Endothelial cell of umbilical vein (primary cell): ENCODE data around the gene RPL9. TPM values are rescaled to one million over a fixed set of nuclear protein-coding genes. Genes with fewer than 3 reads are reported as not detected.

Experiments used
- BruUV-seq: library from RNA; stranded (reverse); fragments of 400-500 nt; replicated peaks from 2 replicates; lab custom pipeline; 2021; lab: Mats Ljungman, UMichigan
- CTCF ChIA-PET: fragments of 300-600, 350-600 bp; sonication (Branson Sonifier 250); formaldehyde crosslinking; loops from one replicate; lab custom pipeline; 2021; ENCODE audit warnings: antibody characterized with exemption, inconsistent platforms; lab: Charles Lee
- POLR2A ChIA-PET: fragments of 300-600, 350-600 bp; sonication (Branson Sonifier 250); formaldehyde crosslinking; loops from one replicate; lab custom pipeline; 2021; ENCODE audit warnings: antibody characterized with exemption, inconsistent platforms; lab: Charles Lee
- DNase-seq: peaks from one replicate; pipeline ENCODE4 v3.0.0-alpha.2; 2011; ENCODE audit warnings: low read depth, low spot score
- FAIRE-seq: peaks from 2 replicates; lab custom pipeline; 2011; peaks lifted over from hg19 to GRCh38; lab: Jason Lieb, UNC
- H2AFZ ChIP-seq: 2 replicates; pipeline ENCODE4 v1.6.0; 2012; ENCODE audit warnings: low read depth, low read length, control low read depth, inconsistent platforms
- H3K27ac ChIP-seq: 2 replicates; pipeline ENCODE4 v1.5.1; 2011; ENCODE audit warnings: low read depth, mild to moderate bottlenecking, control low read depth, low read length, moderate library complexity; ENCODE audit not compliant: insufficient read depth
- H3K27me3 ChIP-seq, 2 experiments: 2 replicates each; pipeline versions ENCODE4 v1.6.0 to v1.6.1; 2011; ENCODE audit warnings: low read length in 2 of 2, mixed read lengths in 1 of 2; ENCODE audit not compliant: control insufficient read depth in 2 of 2, insufficient read depth in 2 of 2
- H3K36me3 ChIP-seq, 2 experiments: 2 replicates in 1 of 2; 3 replicates in 1 of 2; pipeline ENCODE4 v1.5.1; 2011; ENCODE audit warnings: low read length in 2 of 2, mild to moderate bottlenecking in 1 of 2, moderate library complexity in 1 of 2; ENCODE audit not compliant: control insufficient read depth in 2 of 2, insufficient read depth in 2 of 2; ENCODE audit errors: extremely low read depth in 1 of 2
- H3K4me1 ChIP-seq: 3 replicates; pipeline ENCODE4 v1.5.1; 2011; ENCODE audit warnings: mild to moderate bottlenecking, low read length; ENCODE audit not compliant: control insufficient read depth, insufficient read depth; ENCODE audit errors: extremely low read depth
- H3K4me2 ChIP-seq: 2 replicates; pipeline ENCODE4 v1.6.1; 2011; ENCODE audit warnings: low read length, control low read depth, mixed read lengths; ENCODE audit not compliant: insufficient read depth
- H3K4me3 ChIP-seq, 3 experiments: fragments of 200-600 bp in 1 of 3; sonication (generic), shearing (Covaris generic) in 1 of 3; replicated peaks in 1 of 3; 2 replicates each; pipeline ENCODE4 v1.5.1; 2011 to 2016; ENCODE audit warnings: control low read depth in 3 of 3, low read length in 3 of 3, mild to moderate bottlenecking in 2 of 3, inconsistent platforms in 1 of 3, low read depth in 1 of 3, moderate library complexity in 1 of 3; ENCODE audit not compliant: insufficient read depth in 1 of 3
- H3K79me2 ChIP-seq: 2 replicates; pipeline ENCODE4 v1.6.0; 2012; ENCODE audit warnings: low read length, inconsistent platforms; ENCODE audit not compliant: control insufficient read depth, insufficient read depth
- H3K9ac ChIP-seq: replicated peaks from 2 replicates; pipeline ENCODE3; 2011; ENCODE audit warnings: low read length, control low read depth; ENCODE audit not compliant: insufficient read depth; ENCODE audit errors: extremely low read depth
- H3K9me1 ChIP-seq: replicated peaks from 3 replicates; pipeline ENCODE4 v1.6.0; 2011; ENCODE audit warnings: mild to moderate bottlenecking, low read length; ENCODE audit not compliant: control insufficient read depth, insufficient read depth; ENCODE audit errors: extremely low read depth
- H3K9me3 ChIP-seq: replicated peaks from 2 replicates; pipeline ENCODE4 v1.5.1; 2012; ENCODE audit warnings: low read length, inconsistent platforms; ENCODE audit not compliant: control insufficient read depth, insufficient read depth
- H4K20me1 ChIP-seq: replicated peaks from 2 replicates; pipeline ENCODE3; 2011; ENCODE audit warnings: mild to moderate bottlenecking, low read length; ENCODE audit not compliant: control insufficient read depth, insufficient read depth; ENCODE audit errors: extremely low read depth
- EZH2 ChIP-seq: IDR thresholded peaks from 2 replicates; pipeline ENCODE4 v1.6.1; 2012; ENCODE audit warnings: borderline replicate concordance, low read depth, mild to moderate bottlenecking, moderate library complexity, low read length, inconsistent platforms; ENCODE audit not compliant: severe bottlenecking
- FOS ChIP-seq: IDR thresholded peaks from 2 replicates; pipeline ENCODE4 v1.6.1; 2011; ENCODE audit warnings: mild to moderate bottlenecking, low read length, moderate library complexity, borderline replicate concordance; ENCODE audit not compliant: insufficient read depth
- JUN ChIP-seq: IDR thresholded peaks from 2 replicates; pipeline ENCODE4 v1.6.1; 2011; ENCODE audit warnings: borderline replicate concordance, low read depth; ENCODE audit not compliant: insufficient read length, insufficient read depth
- MYC ChIP-seq: IDR thresholded peaks from one replicate; pipeline ENCODE4 v1.6.1; 2011; ENCODE audit warnings: mild to moderate bottlenecking, low read depth, low read length
- POLR2A ChIP-seq: IDR thresholded peaks from 2 replicates; pipeline ENCODE4 v1.6.1; 2012; ENCODE audit warnings: low read depth, mild to moderate bottlenecking, control low read depth, low read length
- dilution Hi-C: fragments of 300-500 bp; cut with MboI; formaldehyde crosslinking; loops from one replicate; pipeline ENCODE4 v1.15.0; 2019; ENCODE audit warnings: low sequenced_read_pairs; ENCODE audit not compliant: extremely low pct_ligation_motif_present
- intact Hi-C: fragments of 100-400 bp; cut with micrococcal nuclease; formaldehyde crosslinking; loops from one replicate; pipeline ENCODE4 v1.10.0; 2022
- polyA plus RNA-seq, 4 experiments: library from polyadenylated mRNA; depleted of rRNA in 3 of 4; stranded (reverse) in 3 of 4; unstranded in 1 of 4; fragments of >200 nt; gene quantifications; 2 replicates each; pipeline versions ENCODE4 v1.2.1 to v1.2.3, GENCODE V29; 2011 to 2012; ENCODE audit warnings: missing spikeins in 1 of 4
- total RNA-seq: library from RNA; stranded (reverse); gene quantifications from 2 replicates; pipeline ENCODE4 v1.2.3, GENCODE V29; 2021
- TF ChIP-seq, protein P1 (sequence below): IDR thresholded peaks from 2 replicates; pipeline ENCODE4 v1.6.1; 2011; ENCODE audit not compliant: insufficient read depth, insufficient read length
- TF ChIP-seq, protein P2 (sequence below), 2 donors: IDR thresholded peaks; 1 replicate in 1 of 2; 2 replicates in 1 of 2; pipeline ENCODE4 v1.5.1; 2011; ENCODE audit warnings: low read length in 2 of 2, mild to moderate bottlenecking in 2 of 2, moderate library complexity in 2 of 2, control low read depth in 1 of 2, inconsistent platforms in 1 of 2, low read depth in 1 of 2; ENCODE audit not compliant: insufficient read depth in 1 of 2; ENCODE audit errors: extremely low read depth in 1 of 2

Gene RPL9
- total and polyA plus RNA-seq, 2 donors (not counting 3 experiments of a cell fraction or from before 2014, with no cell fraction given): 963 to 1,186 TPM

GRCh38 chr4:39484582-39485272, 26.0 kb upstream of the RPL9 start:
- no peak for FAIRE-seq
- intact Hi-C loops (no loop called here), dilution Hi-C loops (no loop called here)
- no peak overlapping the region for H3K9ac ChIP-seq
- H3K27me3 ChIP-seq: no peaks in the 10 kb centered on the region
- TF ChIP-seq, protein P1, sequence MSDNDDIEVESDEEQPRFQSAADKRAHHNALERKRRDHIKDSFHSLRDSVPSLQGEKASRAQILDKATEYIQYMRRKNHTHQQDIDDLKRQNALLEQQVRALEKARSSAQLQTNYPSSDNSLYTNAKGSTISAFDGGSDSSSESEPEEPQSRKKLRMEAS: no peak
- TF ChIP-seq POLR2A (no peak), EZH2 (no peak), MYC (no peak), JUN (no peak), FOS (no peak)
- TF ChIP-seq, protein P2, sequence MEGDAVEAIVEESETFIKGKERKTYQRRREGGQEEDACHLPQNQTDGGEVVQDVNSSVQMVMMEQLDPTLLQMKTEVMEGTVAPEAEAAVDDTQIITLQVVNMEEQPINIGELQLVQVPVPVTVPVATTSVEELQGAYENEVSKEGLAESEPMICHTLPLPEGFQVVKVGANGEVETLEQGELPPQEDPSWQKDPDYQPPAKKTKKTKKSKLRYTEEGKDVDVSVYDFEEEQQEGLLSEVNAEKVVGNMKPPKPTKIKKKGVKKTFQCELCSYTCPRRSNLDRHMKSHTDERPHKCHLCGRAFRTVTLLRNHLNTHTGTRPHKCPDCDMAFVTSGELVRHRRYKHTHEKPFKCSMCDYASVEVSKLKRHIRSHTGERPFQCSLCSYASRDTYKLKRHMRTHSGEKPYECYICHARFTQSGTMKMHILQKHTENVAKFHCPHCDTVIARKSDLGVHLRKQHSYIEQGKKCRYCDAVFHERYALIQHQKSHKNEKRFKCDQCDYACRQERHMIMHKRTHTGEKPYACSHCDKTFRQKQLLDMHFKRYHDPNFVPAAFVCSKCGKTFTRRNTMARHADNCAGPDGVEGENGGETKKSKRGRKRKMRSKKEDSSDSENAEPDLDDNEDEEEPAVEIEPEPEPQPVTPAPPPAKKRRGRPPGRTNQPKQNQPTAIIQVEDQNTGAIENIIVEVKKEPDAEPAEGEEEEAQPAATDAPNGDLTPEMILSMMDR (IDR thresholded peaks at IDR 0.05; ENCODE audit: extremely low read depth in 1 of 2, insufficient read depth in 1 of 2, low read depth in 1 of 2, low read length in 2 of 2): no peak
- no peaks in the 10 kb centered on the region for H4K20me1 ChIP-seq
- no peaks in the 10 kb centered on the region for H3K9me3 ChIP-seq
- CTCF ChIA-PET: no interaction called here
- no peak for DNase-seq
- no peak overlapping the region for H3K27ac ChIP-seq
- H3K4me3 ChIP-seq: no peak overlapping the region
- H3K4me1 ChIP-seq: no peaks in the 10 kb centered on the region
- POLR2A ChIA-PET: no interaction called here
- no peaks in the 10 kb centered on the region for H3K36me3 ChIP-seq
- no peaks in the 10 kb centered on the region for H3K79me2 ChIP-seq
- no peak overlapping the region for H2AFZ ChIP-seq
- H3K9me1 ChIP-seq: no peaks in the 10 kb centered on the region
- no TSS peak for BruUV-seq
- H3K4me2 ChIP-seq: no peak overlapping the region
